PC-9 (cell line): ENCODE results near the gene PHF19. TPM values are rescaled to one million over a fixed set of nuclear protein-coding genes. Genes with fewer than 3 reads are reported as not detected.

Source experiments
- BruUV-seq: library from RNA; stranded (reverse); fragments of 400-500 nt; replicated peaks from 2 replicates; lab custom pipeline; 2021; lab: Mats Ljungman, UMichigan
- CTCF ChIA-PET: fragments of 300-600 bp; sonication (Branson Sonifier 250); formaldehyde crosslinking; loops from one replicate; lab custom pipeline; 2022; ENCODE audit warnings: antibody characterized with exemption; lab: Charles Lee
- POLR2A ChIA-PET: fragments of 300-600 bp; sonication (Branson Sonifier 250); formaldehyde crosslinking; loops from one replicate; lab custom pipeline; 2022; ENCODE audit warnings: antibody characterized with exemption; ENCODE audit not compliant: unreplicated experiment; lab: Charles Lee
- DNase-seq, 2 experiments: peaks; one replicate each; pipeline versions ENCODE4 v3.0.0 to v3.0.0-alpha.2; 2015 to 2022; ENCODE audit warnings: mixed read lengths in 1 of 2
- H2AFZ ChIP-seq: fragments of 200-600 bp; sonication (generic); 2 replicates; pipeline ENCODE4 v1.8.1; 2017; ENCODE audit warnings: antibody characterized with exemption
- H3F3A ChIP-seq: fragments of 200-600 bp; sonication (generic); 2 replicates; pipeline ENCODE4 v1.8.1; 2017; ENCODE audit warnings: antibody characterized with exemption, mild to moderate bottlenecking, low read depth; ENCODE audit not compliant: insufficient read depth
- H3K27ac ChIP-seq: fragments of 200-600 bp; sonication (generic); 2 replicates; pipeline ENCODE4 v1.6.1; 2016; ENCODE audit warnings: mixed run types
- H3K27me3 ChIP-seq: fragments of 200-600 bp; sonication (generic); 2 replicates; pipeline ENCODE4 v1.6.1; 2016; ENCODE audit warnings: low read depth, mixed run types; ENCODE audit not compliant: insufficient read depth
- H3K36me3 ChIP-seq: fragments of 200-600 bp; sonication (generic); 2 replicates; pipeline ENCODE4 v1.6.1; 2016; ENCODE audit warnings: low read depth, mixed run types
- H3K4me1 ChIP-seq: fragments of 200-600 bp; sonication (generic); replicated peaks from 2 replicates; pipeline ENCODE4 v1.6.1; 2016; ENCODE audit warnings: mixed run types; ENCODE audit not compliant: insufficient read depth
- H3K4me2 ChIP-seq: fragments of 200-600 bp; sonication (generic); 2 replicates; pipeline ENCODE4 v1.6.1; 2017; ENCODE audit warnings: mixed run types
- H3K4me3 ChIP-seq: fragments of 200-600 bp; sonication (generic); 2 replicates; pipeline ENCODE4 v1.6.1; 2016; ENCODE audit warnings: mixed run types
- H3K79me2 ChIP-seq: fragments of 200-600 bp; sonication (generic); 2 replicates; pipeline ENCODE4 v1.6.1; 2017; ENCODE audit warnings: low read depth, mixed run types
- H3K9me2 ChIP-seq: fragments of 200-600 bp; sonication (generic); 2 replicates; pipeline ENCODE4 v1.8.1; 2017; ENCODE audit warnings: mild to moderate bottlenecking; ENCODE audit not compliant: insufficient read depth
- H3K9me3 ChIP-seq: fragments of 200-600 bp; sonication (generic); 2 replicates; pipeline ENCODE4 v1.8.1; 2016; ENCODE audit warnings: low read depth; ENCODE audit not compliant: insufficient read depth
- H4K20me1 ChIP-seq: fragments of 200-600 bp; sonication (generic); 2 replicates; pipeline ENCODE4 v1.8.1; 2017; ENCODE audit not compliant: insufficient read depth
- CTCF ChIP-seq: fragments of 200-600 bp; sonication (generic); conservative IDR thresholded peaks from 2 replicates; pipeline ENCODE4 v1.6.1; 2017; ENCODE audit warnings: mixed run types, antibody characterized with exemption, mild to moderate bottlenecking, moderate library complexity
- EZH2 ChIP-seq: fragments of 200-600 bp; sonication (generic); IDR thresholded peaks from 2 replicates; pipeline ENCODE4 v1.8.0; 2017; ENCODE audit warnings: antibody characterized with exemption, low read depth
- intact Hi-C: fragments of 100-400 bp; cut with micrococcal nuclease; formaldehyde crosslinking; loops from one replicate; pipeline ENCODE4 v1.10.0; 2022; ENCODE audit not compliant: unreplicated experiment
- total RNA-seq: library from RNA; stranded (reverse); gene quantifications from 2 replicates; pipeline ENCODE4 v1.2.3, GENCODE V29; 2021

PHF19 gene
- total RNA-seq, 1 experiment from 2014 or later, result 72.9 TPM

GRCh38 chr9:120832807-120833206 is 44.2 kb downstream of the PHF19 start:
- TF ChIP-seq EZH2 (no peak), CTCF (no peak)
- intact Hi-C loops, result no loop called here
- Histone ChIP-seq H3K9me2 (no peaks in the 10 kb centered on the region), H4K20me1 (peaks cover 8% of the 10 kb centered on the region), H2AFZ (no peak overlapping the region), H3K4me3 (no peak overlapping the region), H3K4me1 (no peaks in the 10 kb centered on the region), H3F3A (no peaks in the 10 kb centered on the region; the same call in 1 of the 2 replicates), H3K4me2 (no peak overlapping the region), H3K9me3 (no peaks in the 10 kb centered on the region), H3K27ac (no peak overlapping the region), H3K36me3 (peaks cover 47% of the 10 kb centered on the region), H3K79me2 (peaks cover 13% of the 10 kb centered on the region), H3K27me3 (no peaks in the 10 kb centered on the region)
- no peak for DNase-seq
- CTCF ChIA-PET, result no interaction called here
- no TSS peak for BruUV-seq
- POLR2A ChIA-PET, result no interaction called here

GRCh38 chr9:120830865-120831264 is 46.1 kb downstream of the PHF19 start:
- intact Hi-C loops, result no loop called here
- Histone ChIP-seq H3K4me2 (no peak overlapping the region), H3K27ac (no peak overlapping the region), H3K4me3 (no peak overlapping the region), H3K9me3 (no peaks in the 10 kb centered on the region), H3F3A (no peaks in the 10 kb centered on the region), H4K20me1 (peaks cover 2% of the 10 kb centered on the region; the same call in 1 of the 2 replicates), H3K27me3 (no peaks in the 10 kb centered on the region), H3K79me2 (no peaks in the 10 kb centered on the region), H3K9me2 (no peaks in the 10 kb centered on the region), H3K36me3 (peaks cover 58% of the 10 kb centered on the region), H2AFZ (no peak overlapping the region), H3K4me1 (no peaks in the 10 kb centered on the region)
- no peak for DNase-seq
- ChIA-PET CTCF (no interaction called here), POLR2A (no interaction called here)
- no TSS peak for BruUV-seq
- TF ChIP-seq CTCF, result no peak
- TF ChIP-seq EZH2, result no peak

GRCh38 chr9:120830151-120830550 is 46.8 kb downstream of the PHF19 start:
- Histone ChIP-seq H3K9me2 (no peaks in the 10 kb centered on the region), H3K27me3 (no peaks in the 10 kb centered on the region), H3K36me3 (peaks cover 56% of the 10 kb centered on the region), H3K9me3 (no peaks in the 10 kb centered on the region), H3K4me2 (no peak overlapping the region), H2AFZ (no peak overlapping the region), H4K20me1 (no peaks in the 10 kb centered on the region), H3F3A (no peaks in the 10 kb centered on the region), H3K27ac (no peak overlapping the region), H3K4me1 (no peaks in the 10 kb centered on the region), H3K4me3 (no peak overlapping the region), H3K79me2 (no peaks in the 10 kb centered on the region)
- no peak for DNase-seq
- ChIA-PET POLR2A (no interaction called here), CTCF (no interaction called here)
- TF ChIP-seq EZH2 (no peak), CTCF (no peak)
- intact Hi-C loops, result no loop called here
- no TSS peak for BruUV-seq
